ENCODE measurements around the gene FARS2. TPM values are rescaled to one million over a fixed set of nuclear protein-coding genes. Genes with fewer than 3 reads are reported as not detected.

The FARS2 gene
- total RNA-seq, 1 experiment from 2014 or later = 13.8 TPM

- intact Hi-C loops (cut with micrococcal nuclease) = no loop called here
- no peaks in the 10 kb centered on the region for H4K20me1 ChIP-seq (ENCODE audit: insufficient read depth)
- H3K4me2 ChIP-seq (ENCODE audit: low read length) = no peak overlapping the region
- ChIA-PET RAD21 (ENCODE audit: low non-redundant PET in 1 of 2, low total read pairs in 2 of 2, uncharacterized antibody in 2 of 2, unreplicated experiment in 2 of 2) (no interaction called here), POLR2A (no interaction called here), CTCF (no interaction called here)
- peaks cover 3 to 9% of the 10 kb centered on the region in 2 experiments; a peak in 3 of 4 replicates for H3K4me1 ChIP-seq (ENCODE audit: control insufficient read depth in 1 of 2, insufficient read depth in 2 of 2, low read length in 2 of 2)
- no peak for ATAC-seq
- no peak overlapping the region for H3K27ac ChIP-seq (ENCODE audit: low read depth, low read length)
- TF ChIP-seq FOSL1 (IDR thresholded peaks at IDR 0.05; ENCODE audit: low read depth) (no peak), JUND (IDR thresholded peaks at IDR 0.05) (no peak), ELF1 (IDR thresholded peaks at IDR 0.05; ENCODE audit: borderline replicate concordance, low read depth) (no peak), RAD21 (IDR thresholded peaks at IDR 0.05; ENCODE audit: low read depth) (no peak), REST (IDR thresholded peaks at IDR 0.05; ENCODE audit: low read depth) (no peak), EGR1 (IDR thresholded peaks at IDR 0.05; ENCODE audit: low read depth) (no peak), SP1 (IDR thresholded peaks at IDR 0.05; ENCODE audit: low read depth) (no peak), CEBPB (IDR thresholded peaks at IDR 0.05; ENCODE audit: low read depth) (no peak)
- H3K9ac ChIP-seq (ENCODE audit: low read length) = no peak overlapping the region
- H3K27me3 ChIP-seq (ENCODE audit: insufficient read depth, low read length) = no peaks in the 10 kb centered on the region
- no peak for DNase-seq (ENCODE audit: low read depth, low spot score)
- peaks cover 0 to 5% of the 10 kb centered on the region in 2 experiments; a peak in 1 of 4 replicates for H3K36me3 ChIP-seq (ENCODE audit: control insufficient read depth in 1 of 2, insufficient read depth in 2 of 2, low read length in 2 of 2)
- H2AFZ ChIP-seq (ENCODE audit: low read depth, low read length, poor library complexity, severe bottlenecking) = no peak overlapping the region
- no peaks in the 10 kb centered on the region for H3K9me2 ChIP-seq (ENCODE audit: insufficient read depth)
- BruUV-seq (replicated peaks) = no TSS peak
- H3K79me2 ChIP-seq (ENCODE audit: insufficient read depth, low read length) = peaks cover 67% of the 10 kb centered on the region
- H3K9me3 ChIP-seq (ENCODE audit: control insufficient read depth in 1 of 2, insufficient read depth in 1 of 2, low read depth in 1 of 2, low read length in 2 of 2) = no peaks in the 10 kb centered on the region
- no peak overlapping the region for H3K4me3 ChIP-seq (replicated peaks in 1 of 2; ENCODE audit: low read depth in 1 of 2, low read length in 2 of 2)
Measured at GRCh38 chr6:5257400-5257799, 3.9 kb upstream of the FARS2 start.

GRCh38 chr6:5259428-5259827, 1.9 kb upstream of the FARS2 start:
- H3K9me2 ChIP-seq (ENCODE audit: insufficient read depth) = no peaks in the 10 kb centered on the region
- CTCF ChIA-PET = no interaction called here
- peaks cover 8 to 14% of the 10 kb centered on the region in 2 experiments for H3K4me1 ChIP-seq (ENCODE audit: control insufficient read depth in 1 of 2, insufficient read depth in 2 of 2, low read length in 2 of 2)
- H3K36me3 ChIP-seq (ENCODE audit: control insufficient read depth in 1 of 2, insufficient read depth in 2 of 2, low read length in 2 of 2) = no peaks in the 10 kb centered on the region
- peak overlapping the region; percentile 39; the same call in 1 of the 2 replicates for H3K27ac ChIP-seq (ENCODE audit: low read depth, low read length)
- no peak overlapping the region for H2AFZ ChIP-seq (ENCODE audit: low read depth, low read length, poor library complexity, severe bottlenecking)
- peak overlapping the region; percentile 83 for H3K9ac ChIP-seq (ENCODE audit: low read length)
- peaks cover 62% of the 10 kb centered on the region for H3K79me2 ChIP-seq (ENCODE audit: insufficient read depth, low read length)
- peak overlapping the region; percentile 77 for H3K4me2 ChIP-seq (ENCODE audit: low read length)
- no peak for ATAC-seq
- intact Hi-C loops (cut with micrococcal nuclease) = no loop called here
- POLR2A ChIA-PET = no interaction called here
- peak overlapping the region; percentile 77 to 92 for H3K4me3 ChIP-seq (replicated peaks in 1 of 2; ENCODE audit: low read depth in 1 of 2, low read length in 2 of 2)
- no peaks in the 10 kb centered on the region for H3K9me3 ChIP-seq (ENCODE audit: control insufficient read depth in 1 of 2, insufficient read depth in 1 of 2, low read depth in 1 of 2, low read length in 2 of 2)
- H4K20me1 ChIP-seq (ENCODE audit: insufficient read depth) = no peaks in the 10 kb centered on the region
- no peaks in the 10 kb centered on the region for H3K27me3 ChIP-seq (ENCODE audit: insufficient read depth, low read length)
- RAD21 ChIA-PET (ENCODE audit: low non-redundant PET in 1 of 2, low total read pairs in 2 of 2, uncharacterized antibody in 2 of 2, unreplicated experiment in 2 of 2) = interaction anchor here in 1 of 2 experiments (1.6 kb wide), 1 partner anchor 115 kb away, joined by 5 read pairs; no protein-coding TSS in a partner anchor
- no peak for TF ChIP-seq SRF (IDR thresholded peaks at IDR 0.05; ENCODE audit: low read depth)
- BruUV-seq (replicated peaks) = TSS peak; percentile 52
- DNase-seq (ENCODE audit: low read depth, low spot score) = no peak

All from HCT116 (cell line).